Subcutaneous adipose tissue (tissue), 4 donors: ENCODE data around the gene NBR1. TPM values are rescaled to one million over a fixed set of nuclear protein-coding genes. Genes with fewer than 3 reads are reported as not detected.
"Not testable (repeated sequence)": the region's sequence is repeated elsewhere in the genome, so short reads cannot be mapped to it uniquely, and the experiment has no call there.

Source experiments
- small RNA-seq: library from RNA; depleted of rRNA; stranded (forward); fragments of <200 nt; gene quantifications from one replicate; pipeline ENCODE3, GENCODE V24; 2016
- total RNA-seq, 4 donors: library from RNA; depleted of rRNA; stranded (reverse); fragments of >200 nt; gene quantifications; one replicate each; pipeline ENCODE4 v1.1.0, GENCODE V29; 2016
- TF ChIP-seq, protein P1 (sequence below): fragments of 450-650 bp; IDR thresholded peaks from one replicate; pipeline ENCODE4 v1.5.1; 2016; ENCODE audit warnings: low read depth, mild to moderate bottlenecking, control low read depth, antibody characterized with exemption, moderate library complexity

NBR1 gene
- total RNA-seq, 4 donors from 2014 or later: 66.4 to 92.0 (median 86.2) TPM

DNA sequence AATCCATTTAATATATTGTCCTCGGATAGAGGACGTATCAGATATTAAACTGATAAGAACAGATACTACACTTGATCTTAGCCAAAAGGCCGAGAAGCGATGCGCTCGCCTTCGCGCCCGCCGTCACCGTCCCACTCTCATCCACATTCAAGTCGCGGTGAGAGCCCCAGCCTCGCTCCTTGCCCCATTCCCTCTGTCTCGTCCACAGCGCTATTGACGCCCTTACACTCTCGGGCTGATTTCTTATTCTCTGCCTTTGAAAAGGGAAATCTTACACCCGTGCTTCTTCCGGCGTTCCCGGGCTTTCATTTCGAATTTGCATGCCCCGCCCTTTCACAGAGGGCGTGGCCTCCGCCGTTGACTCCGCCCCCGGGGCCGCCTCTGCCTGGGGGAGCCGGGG, 62.9 kb downstream of the NBR1 start, which contains the start of gene RNU2-1:
Gene RNU2-1 (minus strand): TSS at position 101 of the 400 bp plus-strand sequence.
- TF ChIP-seq, protein P1, sequence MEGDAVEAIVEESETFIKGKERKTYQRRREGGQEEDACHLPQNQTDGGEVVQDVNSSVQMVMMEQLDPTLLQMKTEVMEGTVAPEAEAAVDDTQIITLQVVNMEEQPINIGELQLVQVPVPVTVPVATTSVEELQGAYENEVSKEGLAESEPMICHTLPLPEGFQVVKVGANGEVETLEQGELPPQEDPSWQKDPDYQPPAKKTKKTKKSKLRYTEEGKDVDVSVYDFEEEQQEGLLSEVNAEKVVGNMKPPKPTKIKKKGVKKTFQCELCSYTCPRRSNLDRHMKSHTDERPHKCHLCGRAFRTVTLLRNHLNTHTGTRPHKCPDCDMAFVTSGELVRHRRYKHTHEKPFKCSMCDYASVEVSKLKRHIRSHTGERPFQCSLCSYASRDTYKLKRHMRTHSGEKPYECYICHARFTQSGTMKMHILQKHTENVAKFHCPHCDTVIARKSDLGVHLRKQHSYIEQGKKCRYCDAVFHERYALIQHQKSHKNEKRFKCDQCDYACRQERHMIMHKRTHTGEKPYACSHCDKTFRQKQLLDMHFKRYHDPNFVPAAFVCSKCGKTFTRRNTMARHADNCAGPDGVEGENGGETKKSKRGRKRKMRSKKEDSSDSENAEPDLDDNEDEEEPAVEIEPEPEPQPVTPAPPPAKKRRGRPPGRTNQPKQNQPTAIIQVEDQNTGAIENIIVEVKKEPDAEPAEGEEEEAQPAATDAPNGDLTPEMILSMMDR: not testable (repeated sequence)

Small RNA genes lying within 50 kb of the gene (small RNA-seq; reads per million reads assigned to genes)
- gene AC060780.2 (not detected), gene AC060780.3 (not detected), gene AC135721.1 (not detected), gene RF00004 (not detected), gene RNU2-1 (not detected)

Other genes with a start within 250 kb of the NBR1 start
- 10 to 100 TPM; 18.4 to 38.2 (median 22.1) TPM for gene AARSD1, start 206.8 kb upstream of the NBR1 start, total RNA-seq
- not detected for gene PTGES3L, start 191.1 kb upstream of the NBR1 start, total RNA-seq
- 10 to 100 TPM in 3 of 4 donors, 1 to 10 TPM in 1; 7.2 to 12.1 (median 10.5) TPM for gene RUNDC1, start 190.6 kb upstream of the NBR1 start, total RNA-seq
- 1,000 to 10,000 TPM in 3 of 4 donors, 100 to 1,000 TPM in 1; 912 to 2,032 (median 1,085) TPM for gene RPL27, start 172.8 kb upstream of the NBR1 start, total RNA-seq
- gene IFI35, start 164.4 kb upstream of the NBR1 start, total RNA-seq: 10 to 100 TPM; 20.7 to 44.1 (median 24.8) TPM
- gene VAT1, start 148.8 kb upstream of the NBR1 start, total RNA-seq: 100 to 1,000 TPM; 134 to 420 (median 367) TPM
- gene RND2, start 146.0 kb upstream of the NBR1 start, total RNA-seq: under 1 TPM; 0.17 to 0.49 (median 0.30) TPM
- 10 to 100 TPM in 1 of 4 donors, 1 to 10 TPM in 3; 2.4 to 10.9 (median 5.5) TPM for gene BRCA1, start 45.9 kb upstream of the NBR1 start, total RNA-seq
- gene TMEM106A, start 40.7 kb downstream of the NBR1 start, total RNA-seq: 10 to 100 TPM; 12.6 to 19.6 (median 14.8) TPM
- gene CCDC200, start 57.4 kb downstream of the NBR1 start, total RNA-seq: not detected
- gene RNU2-1, start 62.8 kb downstream of the NBR1 start, total RNA-seq: not detected
- 10 to 100 TPM in 2 of 4 donors, 1 to 10 TPM in 2; 6.1 to 23.5 (median 9.9) TPM for gene ARL4D, start 227.8 kb downstream of the NBR1 start, total RNA-seq